Peyer's patch (tissue), 4 donors: ENCODE results near the gene QRFP. TPM values are rescaled to one million over a fixed set of nuclear protein-coding genes. Genes with fewer than 3 reads are reported as not detected.

Experiments used
- DNase-seq, 3 donors: peaks; one replicate each; pipeline ENCODE4 v3.0.0-alpha.2; 2017 to 2019
- H3K27ac ChIP-seq, 4 donors: fragments of 200-600 bp; sonication (generic); one replicate each; pipeline ENCODE4 v1.5.1; 2016 to 2019
- H3K27me3 ChIP-seq, 2 donors: fragments of 200-600 bp; sonication (generic); one replicate each; pipeline ENCODE4 v1.5.1; 2019
- H3K36me3 ChIP-seq, 3 donors: fragments of 200-600 bp; sonication (generic); one replicate each; pipeline ENCODE4 v1.5.1; 2016 to 2019
- H3K4me1 ChIP-seq, 4 donors: fragments of 200-600 bp; sonication (generic); one replicate each; pipeline ENCODE4 v1.5.1; 2016 to 2019
- H3K4me3 ChIP-seq, 4 donors: fragments of 200-600 bp; sonication (generic); 1 replicate in 3 of 4; 2 replicates in 1 of 4; pipeline ENCODE4 v1.5.1; 2016 to 2019; ENCODE audit warnings: mild to moderate bottlenecking in 1 of 4
- H3K9me3 ChIP-seq, 4 donors: fragments of 200-600 bp; sonication (generic); one replicate each; pipeline ENCODE4 v1.5.1; 2016 to 2019; ENCODE audit warnings: mild to moderate bottlenecking in 1 of 4
- CTCF ChIP-seq, 6 experiments: fragments of 450-650 bp in 4 of 6; fragments of 200-600 bp in 2 of 6; sonication (generic) in 1 of 6; IDR thresholded peaks; one replicate each; pipeline ENCODE4 v1.5.1; 2017 to 2019; ENCODE audit warnings: antibody characterized with exemption in 6 of 6, mild to moderate bottlenecking in 3 of 6, moderate library complexity in 1 of 6
- POLR2A ChIP-seq, 2 donors: fragments of 450-650 bp; IDR thresholded peaks; one replicate each; pipeline ENCODE4 v1.5.1; 2017; ENCODE audit warnings: antibody characterized with exemption in 2 of 2, mild to moderate bottlenecking in 2 of 2, moderate library complexity in 2 of 2
- total RNA-seq, 4 donors: library from RNA; depleted of rRNA; stranded (reverse); fragments of >200 nt; gene quantifications; one replicate each; pipeline ENCODE4 v1.1.0, GENCODE V29; 2016

The QRFP gene
- total RNA-seq, 4 donors from 2014 or later, result not detected

GRCh38 chr9:130904070-130905044 is 7.7 kb upstream of the QRFP start:
- no peak for DNase-seq
- no peaks in the 10 kb centered on the region for H3K4me1 ChIP-seq
- no peaks in the 10 kb centered on the region for H3K27me3 ChIP-seq
- no peaks in the 10 kb centered on the region for H3K9me3 ChIP-seq
- H3K36me3 ChIP-seq, result no peaks in the 10 kb centered on the region
- no peak overlapping the region for H3K27ac ChIP-seq
- H3K4me3 ChIP-seq, result no peak overlapping the region
- TF ChIP-seq CTCF (IDR thresholded peaks at IDR 0.05), result no peak
- no peak for TF ChIP-seq POLR2A (IDR thresholded peaks at IDR 0.05)

GRCh38 chr9:130903194-130904069 is 6.8 kb upstream of the QRFP start:
- H3K36me3 ChIP-seq, result no peaks in the 10 kb centered on the region
- no peak overlapping the region for H3K27ac ChIP-seq
- no peaks in the 10 kb centered on the region for H3K4me1 ChIP-seq
- TF ChIP-seq POLR2A (IDR thresholded peaks at IDR 0.05) (no peak), CTCF (IDR thresholded peaks at IDR 0.05) (no peak)
- no peak overlapping the region for H3K4me3 ChIP-seq
- H3K27me3 ChIP-seq, result no peaks in the 10 kb centered on the region
- DNase-seq, result no peak
- no peaks in the 10 kb centered on the region for H3K9me3 ChIP-seq

GRCh38 chr9:130902204-130903185 is 5.9 kb upstream of the QRFP start:
- no peak overlapping the region for H3K27ac ChIP-seq
- no peaks in the 10 kb centered on the region for H3K9me3 ChIP-seq
- DNase-seq, result no peak
- no peak overlapping the region for H3K4me3 ChIP-seq
- H3K36me3 ChIP-seq, result no peaks in the 10 kb centered on the region
- H3K27me3 ChIP-seq, result no peaks in the 10 kb centered on the region
- H3K4me1 ChIP-seq, result peaks cover 0 to 5% (median 0%) of the 10 kb centered on the region in 4 donors
- no peak for TF ChIP-seq CTCF (IDR thresholded peaks at IDR 0.05)
- TF ChIP-seq POLR2A (IDR thresholded peaks at IDR 0.05), result no peak

GRCh38 chr9:130901498-130902203 is 5.0 kb upstream of the QRFP start:
- Histone ChIP-seq H3K27me3 (no peaks in the 10 kb centered on the region), H3K4me1 (peaks cover 0 to 5% (median 0%) of the 10 kb centered on the region in 4 donors), H3K27ac (no peak overlapping the region), H3K4me3 (no peak overlapping the region), H3K9me3 (no peaks in the 10 kb centered on the region), H3K36me3 (no peaks in the 10 kb centered on the region)
- no peak for DNase-seq
- TF ChIP-seq CTCF (IDR thresholded peaks at IDR 0.05), result no peak
